ENCODE data around the gene DGKE.

The DGKE gene

DNA sequence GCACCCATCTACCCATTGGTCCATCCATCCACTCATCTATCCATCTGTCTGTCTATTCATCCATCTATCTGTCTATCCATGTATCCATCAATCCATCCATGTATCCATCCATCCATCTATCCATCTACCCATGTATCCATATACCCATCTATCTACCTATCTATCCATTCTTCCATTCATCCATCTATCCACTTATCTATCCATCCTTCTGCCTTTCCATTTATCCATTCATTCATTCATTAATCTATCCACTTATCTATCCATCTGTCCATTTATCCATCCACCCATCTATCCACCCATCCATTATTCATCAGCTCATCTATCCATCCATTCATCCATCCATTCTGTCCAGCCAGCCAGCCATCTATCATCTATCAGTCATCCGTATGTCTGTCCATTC, 58.4 kb downstream of the DGKE start:
- no peak for DNase-seq

GRCh38 chr17:56893503-56893902, 59.6 kb downstream of the DGKE start:
- DNase-seq, result no peak

DNA sequence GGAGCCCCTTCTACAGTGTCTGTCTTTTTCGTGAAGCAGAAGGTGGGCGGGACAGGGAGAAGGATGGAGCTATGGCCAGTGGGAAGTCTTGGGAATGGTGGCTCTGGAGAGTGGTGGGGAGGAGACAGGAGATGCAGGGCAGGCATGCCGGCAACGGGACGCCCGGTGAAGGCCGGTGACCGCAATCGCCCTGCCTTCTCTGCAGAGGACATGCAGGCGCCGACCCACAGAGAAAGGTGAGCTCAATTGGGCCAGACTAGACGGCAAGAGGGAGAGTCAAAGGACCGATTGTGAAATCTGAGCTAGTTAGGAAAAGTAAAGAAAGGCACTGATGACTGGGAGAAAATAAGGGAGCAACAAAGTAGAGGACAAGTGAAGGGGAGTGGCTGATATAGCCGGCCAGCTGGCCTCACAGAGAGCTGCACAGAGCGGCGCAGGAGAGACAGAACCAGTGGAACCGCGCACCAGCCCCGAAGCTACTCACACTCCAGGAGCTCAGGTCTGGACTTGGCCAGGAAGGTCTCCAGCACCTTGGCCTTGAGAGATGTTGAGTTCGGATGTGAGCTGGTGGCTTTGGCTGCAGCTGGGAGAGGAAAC, 61.0 kb downstream of the DGKE start:
- DNase-seq, result no peak

DNA sequence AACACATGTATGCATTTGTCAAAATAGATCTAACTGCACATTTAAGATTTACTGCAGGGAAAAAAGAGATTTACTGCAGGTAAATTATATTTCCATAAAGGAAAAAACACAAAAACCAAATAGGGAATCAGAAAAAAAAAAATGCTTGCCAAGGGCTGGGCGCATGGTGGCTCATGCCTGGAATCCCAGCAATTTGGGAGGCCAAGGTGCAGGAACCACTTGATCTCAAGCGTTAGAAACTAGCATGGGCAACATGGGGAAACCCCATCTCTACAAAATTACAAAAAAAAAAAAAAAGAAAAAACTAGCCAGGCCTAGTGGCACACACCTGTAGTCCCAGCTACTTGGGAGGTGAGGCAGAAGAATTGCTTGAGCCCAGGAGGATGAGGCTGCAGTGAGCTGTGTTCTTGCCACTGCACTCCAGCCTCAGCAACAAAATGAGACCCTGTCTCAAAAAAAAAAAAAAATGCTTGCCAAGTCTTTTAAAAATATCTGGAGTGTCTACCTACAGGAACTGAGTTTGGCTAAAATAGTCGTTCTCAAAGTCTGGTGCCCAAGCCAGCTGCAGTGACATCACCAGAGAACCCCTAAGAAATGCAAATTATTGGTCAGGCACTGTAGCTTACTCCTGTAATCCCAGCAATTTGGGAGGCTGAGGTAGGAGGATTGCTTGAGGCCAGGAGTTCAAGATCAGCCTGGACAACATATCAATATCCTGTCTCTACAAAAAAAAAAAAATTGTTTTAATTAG, 62.4 kb downstream of the DGKE start:
- DNase-seq, result no peak

GRCh38 chr17:56896968-56897359, 63.0 kb downstream of the DGKE start:
- no peak for DNase-seq

DNA sequence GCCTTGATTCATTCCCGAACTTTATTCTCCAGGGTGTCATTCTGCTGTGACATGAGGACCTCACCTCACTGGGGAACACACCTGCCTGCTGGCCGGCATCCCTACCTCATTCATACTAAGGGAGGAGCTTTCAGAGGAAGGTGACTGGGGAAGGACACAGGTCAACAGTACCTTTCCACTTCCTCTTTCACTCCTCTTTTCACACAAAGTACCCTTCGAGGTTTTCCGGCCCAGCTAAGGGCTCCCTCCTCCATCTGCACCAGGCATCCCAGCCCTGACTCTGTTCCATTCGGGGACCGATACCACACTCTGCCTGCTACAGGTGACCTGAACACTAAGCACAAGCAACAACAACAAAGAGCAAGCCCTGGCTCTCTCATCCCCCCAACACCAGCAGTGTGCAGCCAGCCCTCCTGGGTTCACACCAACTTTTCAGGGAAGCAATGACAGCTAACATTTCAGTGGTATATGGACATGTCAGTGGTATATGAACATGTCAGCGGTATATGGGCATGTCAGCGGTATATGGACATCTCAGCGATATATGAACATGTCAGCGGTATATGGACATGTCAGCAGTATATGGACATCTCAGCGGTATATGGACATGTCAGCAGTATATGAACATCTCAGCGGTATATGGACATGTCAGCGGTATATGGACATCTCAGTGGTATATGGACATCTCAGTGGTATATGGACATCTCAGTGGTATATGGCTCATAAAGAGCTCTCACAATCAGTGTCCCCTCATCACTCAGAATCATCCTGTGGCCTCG, 63.9 kb downstream of the DGKE start:
- DNase-seq, result no peak

- DNase-seq, result no peak
Measured at GRCh38 chr17:56898874-56899273, 64.9 kb downstream of the DGKE start.

- no peak for DNase-seq
Measured at GRCh38 chr17:56899403-56899802, 65.5 kb downstream of the DGKE start.

GRCh38 chr17:56902348-56902747, 68.4 kb downstream of the DGKE start:
- no peak for DNase-seq

DNA sequence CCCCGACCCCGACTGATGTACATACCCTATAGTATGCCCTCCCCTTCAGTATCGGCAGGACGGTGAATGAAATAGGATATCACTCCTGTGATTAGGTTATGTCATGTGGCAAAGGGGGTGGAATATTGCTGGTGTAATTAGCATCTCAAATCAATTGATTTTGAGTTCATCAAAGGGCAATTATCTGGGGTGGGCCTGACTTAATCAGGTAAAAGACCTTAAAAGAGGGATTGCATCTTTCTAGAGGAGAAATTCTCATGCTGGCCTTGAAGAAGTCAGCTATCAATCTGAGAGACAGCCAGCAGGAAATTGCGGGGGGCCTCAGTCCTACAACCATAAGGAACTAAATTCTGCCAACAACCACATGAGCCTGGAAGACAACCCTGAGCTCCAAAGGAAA, 69.6 kb downstream of the DGKE start:
- no peak for DNase-seq

DNA sequence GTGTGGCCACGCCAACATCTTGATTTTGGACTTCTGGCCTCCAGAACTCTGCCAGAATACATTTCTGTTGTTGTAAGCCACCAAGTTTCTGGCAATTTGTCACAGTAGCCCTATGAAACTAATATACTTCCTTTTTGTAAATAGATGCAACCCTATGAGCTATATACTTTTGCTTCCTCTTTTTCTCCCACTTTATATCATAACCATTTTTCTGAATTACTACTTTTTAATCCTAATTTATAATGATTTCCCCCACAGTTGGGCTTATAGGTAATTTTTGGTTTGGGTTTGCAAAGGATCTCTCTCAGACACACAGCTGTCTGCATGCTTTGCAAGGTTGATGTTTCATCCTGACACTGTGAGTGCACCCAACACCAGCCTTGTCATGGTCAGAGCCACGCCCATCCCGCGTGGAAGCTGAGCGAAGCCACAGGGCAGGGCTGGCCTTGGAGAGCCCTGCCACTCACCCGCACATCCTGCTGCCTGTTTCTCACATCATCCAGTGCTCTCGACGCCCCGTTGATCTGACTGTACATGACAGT, 74.1 kb downstream of the DGKE start:
- no peak for DNase-seq

GRCh38 chr17:56909742-56910508, 76.0 kb downstream of the DGKE start:
- no peak for DNase-seq

DNA sequence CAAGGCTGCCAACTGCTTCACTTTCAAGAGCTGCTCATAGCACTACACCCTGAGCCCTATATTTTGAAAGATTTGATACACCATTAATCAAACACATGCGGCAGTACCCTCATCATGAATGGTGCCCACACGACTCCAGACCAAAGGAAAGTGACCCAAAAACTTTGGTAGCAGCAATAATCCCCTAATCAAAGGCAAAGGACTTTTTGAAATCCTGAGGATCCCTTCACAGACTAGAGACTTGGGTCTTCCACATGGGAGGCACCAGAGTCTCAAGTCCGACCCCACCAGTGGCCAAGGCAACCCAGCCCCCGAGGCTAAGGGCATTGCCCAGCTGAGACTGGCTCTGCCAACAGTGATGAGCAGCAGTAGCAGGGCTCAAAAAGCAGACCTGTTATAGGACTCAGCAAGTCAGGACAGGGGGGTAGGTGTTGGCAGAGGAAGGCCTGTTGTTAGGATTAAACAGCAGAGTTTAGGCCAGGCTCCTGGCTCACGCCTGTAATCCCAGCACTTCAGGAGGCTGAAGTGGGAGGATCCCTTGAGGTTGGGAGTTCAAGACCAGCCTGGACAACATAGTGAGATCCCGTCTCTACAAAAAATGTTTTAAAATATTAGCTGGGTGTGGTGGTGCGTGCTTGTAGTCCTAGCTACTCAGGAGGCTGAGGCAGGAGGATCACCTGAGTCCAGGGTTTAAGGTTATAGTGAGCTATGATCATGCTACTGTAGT, 76.7 kb downstream of the DGKE start:
- no peak for DNase-seq

DNA sequence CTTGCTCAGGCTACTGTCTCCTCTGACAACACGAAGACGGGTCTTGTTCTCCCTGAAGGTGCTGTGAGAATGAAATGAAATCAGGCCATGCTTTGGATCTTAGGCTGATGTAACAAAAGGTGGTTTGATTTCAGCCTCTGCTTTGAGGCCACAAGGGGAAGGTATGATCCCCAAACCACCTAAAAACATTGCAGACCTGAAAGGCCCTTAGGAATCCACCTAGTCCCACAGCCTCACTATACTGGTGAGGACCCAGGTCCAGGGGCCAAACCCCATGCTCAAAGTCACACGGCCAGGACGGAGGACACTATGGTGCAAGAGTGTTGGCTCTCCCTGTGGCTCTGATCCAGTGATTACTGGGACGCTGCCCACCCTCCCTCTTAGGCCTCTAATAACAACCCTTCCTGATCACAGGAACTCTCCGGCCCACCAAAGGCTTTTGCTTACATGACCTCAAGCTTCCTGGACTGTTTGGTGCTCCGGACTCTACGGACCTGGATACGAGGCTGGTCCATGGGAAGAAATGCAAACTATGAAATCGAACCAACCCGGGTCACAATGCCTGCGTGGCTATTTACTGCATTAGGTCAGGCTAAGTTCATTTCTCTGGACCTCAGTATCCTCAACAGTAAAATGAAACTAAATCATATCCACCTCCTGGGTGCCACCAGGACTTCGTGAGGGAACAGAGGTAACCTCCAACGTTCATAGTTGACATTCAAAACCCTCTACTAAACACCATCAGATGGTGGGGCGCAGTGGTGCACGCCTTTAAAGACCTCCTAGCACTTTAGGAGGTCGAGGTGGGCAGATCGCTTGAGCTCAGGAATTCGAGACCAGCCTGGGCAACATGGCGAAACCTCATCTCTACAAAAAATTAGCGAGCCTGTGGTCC, 78.4 kb downstream of the DGKE start:
- DNase-seq, result no peak

GRCh38 chr17:56913000-56913311, 79.0 kb downstream of the DGKE start:
- no peak for DNase-seq

DNA sequence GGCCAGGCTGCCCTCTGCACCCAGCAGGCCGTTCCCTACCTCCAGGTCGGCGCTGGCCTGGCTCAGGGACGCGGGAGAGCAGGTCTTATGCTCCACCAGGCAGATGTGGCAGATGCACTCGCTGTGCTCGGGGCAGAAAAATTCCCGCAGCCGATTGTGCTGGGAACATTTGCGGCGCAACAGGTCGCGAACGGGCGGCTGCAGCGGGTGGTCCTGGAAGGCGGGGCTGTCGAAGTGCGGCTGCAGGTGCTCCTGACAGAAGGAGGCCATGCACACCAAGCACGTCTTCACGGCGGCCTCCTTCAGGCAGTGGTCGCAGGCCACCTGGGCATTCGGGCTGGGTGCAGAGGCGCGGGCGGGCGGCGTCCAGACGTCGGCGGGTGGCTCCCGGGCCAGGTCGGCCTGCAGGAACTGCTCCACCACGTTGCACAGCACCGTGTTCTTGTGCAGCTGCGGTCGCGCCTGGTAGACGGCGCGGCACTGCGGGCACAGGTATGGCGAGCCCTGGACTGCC, 79.5 kb downstream of the DGKE start:
- no peak for DNase-seq

DNA sequence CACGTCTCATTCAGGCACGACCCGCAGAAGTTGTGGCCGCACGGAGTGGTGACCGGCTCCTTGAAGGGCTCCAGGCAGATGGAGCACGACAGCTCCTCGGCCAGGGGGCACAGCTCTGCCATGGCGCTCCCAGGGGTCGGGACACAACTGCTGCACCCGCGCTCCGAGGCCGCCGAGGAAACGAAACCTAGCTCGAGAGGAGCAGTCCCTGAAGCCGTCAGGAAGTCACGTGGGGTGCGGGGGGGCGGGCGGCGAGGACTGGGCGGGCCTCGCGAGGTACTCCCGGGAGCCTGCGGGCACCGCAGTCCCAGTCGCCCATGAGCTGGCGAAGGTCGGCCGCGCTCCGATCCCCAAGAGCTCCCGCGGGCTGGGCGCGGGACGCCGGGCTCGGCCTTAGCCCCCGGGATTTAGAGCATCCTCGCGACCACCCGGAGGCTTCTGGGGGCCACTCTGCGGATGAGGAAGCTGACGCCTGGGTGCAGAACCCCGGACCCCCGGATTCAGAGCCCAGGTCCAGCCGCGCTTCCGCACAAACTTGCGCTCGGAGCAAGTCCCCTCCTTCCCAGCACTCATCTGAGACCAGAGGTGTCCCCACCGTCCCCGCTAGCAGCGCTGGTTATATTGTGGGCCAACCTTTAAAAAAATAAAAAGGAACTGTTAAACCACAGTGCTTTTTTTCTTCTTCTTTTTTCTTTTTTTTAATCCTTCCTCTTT, 80.1 kb downstream of the DGKE start, which contains the start of gene TRIM25:
Gene TRIM25, minus strand, starts transcription at position 183 of the 714 bp plus-strand sequence. Its CDS starts 61 bp downstream, at position 122.
- peak; percentile 60 for DNase-seq

DNA sequence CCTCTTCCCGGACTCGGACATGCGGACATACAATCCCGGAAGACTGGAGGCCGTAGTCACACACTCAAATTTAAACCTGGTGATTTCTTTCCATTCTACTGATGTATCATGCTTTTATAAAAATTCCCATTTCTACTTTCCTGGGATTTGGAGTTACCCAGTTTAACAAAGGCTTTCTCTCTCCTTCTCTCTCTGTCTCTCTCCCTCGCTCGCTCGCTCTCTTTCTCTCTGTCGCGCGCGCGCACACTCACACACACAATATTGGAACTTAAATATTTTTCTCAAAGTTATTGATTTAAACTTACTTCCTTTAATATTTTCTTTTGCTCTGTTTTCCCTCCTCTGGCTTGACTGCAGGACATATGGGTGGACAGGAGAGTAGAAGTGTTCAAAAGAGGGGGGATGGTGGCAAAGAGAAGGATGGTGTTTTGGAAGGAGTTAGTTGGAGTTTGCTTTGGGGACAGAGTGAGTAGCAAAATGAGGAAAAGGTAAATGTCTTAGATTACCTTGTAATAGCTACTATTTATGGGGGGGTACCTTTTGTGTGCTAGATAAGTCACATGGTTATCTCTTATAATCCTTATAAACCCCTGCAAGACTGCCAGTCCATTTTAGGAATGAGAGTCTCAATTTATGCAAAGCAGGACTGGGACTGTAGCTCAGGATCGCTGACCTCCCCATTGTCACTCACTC, 80.8 kb downstream of the DGKE start:
- no peak for DNase-seq

GRCh38 chr17:56917559-56918296, 83.8 kb downstream of the DGKE start:
- DNase-seq, result no peak
